HCT116 (cell line): ENCODE data around the gene JOSD1.

Source experiments
- FOSL1 ChIP-seq: IDR thresholded peaks from 2 replicates; pipeline ENCODE4 v1.6.1; 2012; ENCODE audit warnings: low read depth
- JUND ChIP-seq: IDR thresholded peaks from 2 replicates; pipeline ENCODE4 v1.6.1; 2012
- POLR2A ChIP-seq: IDR thresholded peaks from 2 replicates; pipeline ENCODE4 v1.7.0; 2011; ENCODE audit warnings: borderline replicate concordance; ENCODE audit not compliant: insufficient read depth, insufficient read length; ENCODE audit errors: extremely low read depth
- POLR2AphosphoS5 ChIP-seq: IDR thresholded peaks from 2 replicates; pipeline ENCODE4 v1.6.1; 2011; ENCODE audit warnings: mild to moderate bottlenecking, low read depth, low read length, moderate library complexity
- RAD21 ChIP-seq: IDR thresholded peaks from 2 replicates; pipeline ENCODE4 v1.6.1; 2012; ENCODE audit warnings: low read depth, mild to moderate bottlenecking
- SIN3A ChIP-seq: IDR thresholded peaks from 2 replicates; pipeline ENCODE4 v1.6.1; 2012; ENCODE audit warnings: low read depth
- SP1 ChIP-seq: IDR thresholded peaks from 2 replicates; pipeline ENCODE4 v1.6.1; 2012; ENCODE audit warnings: low read depth
- SRF ChIP-seq: IDR thresholded peaks from 2 replicates; pipeline ENCODE4 v1.6.1; 2012; ENCODE audit warnings: low read depth
- ZFX ChIP-seq: fragments of 450-650 bp; IDR thresholded peaks from 2 replicates; pipeline ENCODE4 v1.6.1; 2017
- ZNF274 ChIP-seq: fragments of 200-500 bp; sonication (Bioruptor generic); IDR thresholded peaks from 2 replicates; pipeline ENCODE4 v1.6.1; 2014; ENCODE audit warnings: mild to moderate bottlenecking, low read depth, low read length, inconsistent platforms
- TF ChIP-seq, protein P1 (sequence below), 3 experiments: fragments of 200-600 bp in 1 of 3; sonication (generic) in 1 of 3; IDR thresholded peaks in 2 of 3; conservative IDR thresholded peaks in 1 of 3; 2 replicates each; pipeline ENCODE4 v1.5.1; 2012 to 2017; ENCODE audit warnings: low read depth in 2 of 3, low read length in 2 of 3, antibody characterized with exemption in 1 of 3, borderline replicate concordance in 1 of 3, control low read depth in 1 of 3, mild to moderate bottlenecking in 1 of 3, mixed read lengths in 1 of 3, mixed run types in 1 of 3, moderate library complexity in 1 of 3; ENCODE audit not compliant: insufficient read depth in 1 of 3
- TF ChIP-seq, protein P2 (sequence below): IDR thresholded peaks from 2 replicates; pipeline ENCODE4 v1.6.1; 2012
- TF ChIP-seq, protein P3 (sequence below): IDR thresholded peaks from 2 replicates; pipeline ENCODE4 v1.6.1; 2012
- TF ChIP-seq, protein P4 (sequence below): IDR thresholded peaks from 2 replicates; pipeline ENCODE4 v1.6.1; 2012; ENCODE audit warnings: low read depth

DNA sequence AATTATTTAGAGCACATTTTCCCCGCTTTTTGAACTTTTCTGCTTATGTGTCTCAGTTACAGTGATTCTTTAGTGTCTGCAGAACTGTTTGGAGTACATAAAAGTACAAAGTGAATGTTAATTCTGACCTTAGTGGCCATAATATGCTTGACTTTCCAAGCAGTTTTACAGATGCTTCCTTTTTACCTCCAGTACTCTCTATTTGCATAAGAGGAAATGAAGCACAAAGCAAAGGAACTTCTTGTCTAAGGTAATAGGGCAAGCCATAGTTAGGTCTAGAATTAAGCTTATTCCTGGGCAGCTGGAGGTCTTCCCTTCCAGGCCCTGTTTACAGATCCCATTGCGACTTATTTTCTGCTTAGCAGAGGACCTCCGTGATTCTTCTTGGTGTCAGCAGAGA, 8.6 kb upstream of the JOSD1 start:
- TF ChIP-seq, protein P1, sequence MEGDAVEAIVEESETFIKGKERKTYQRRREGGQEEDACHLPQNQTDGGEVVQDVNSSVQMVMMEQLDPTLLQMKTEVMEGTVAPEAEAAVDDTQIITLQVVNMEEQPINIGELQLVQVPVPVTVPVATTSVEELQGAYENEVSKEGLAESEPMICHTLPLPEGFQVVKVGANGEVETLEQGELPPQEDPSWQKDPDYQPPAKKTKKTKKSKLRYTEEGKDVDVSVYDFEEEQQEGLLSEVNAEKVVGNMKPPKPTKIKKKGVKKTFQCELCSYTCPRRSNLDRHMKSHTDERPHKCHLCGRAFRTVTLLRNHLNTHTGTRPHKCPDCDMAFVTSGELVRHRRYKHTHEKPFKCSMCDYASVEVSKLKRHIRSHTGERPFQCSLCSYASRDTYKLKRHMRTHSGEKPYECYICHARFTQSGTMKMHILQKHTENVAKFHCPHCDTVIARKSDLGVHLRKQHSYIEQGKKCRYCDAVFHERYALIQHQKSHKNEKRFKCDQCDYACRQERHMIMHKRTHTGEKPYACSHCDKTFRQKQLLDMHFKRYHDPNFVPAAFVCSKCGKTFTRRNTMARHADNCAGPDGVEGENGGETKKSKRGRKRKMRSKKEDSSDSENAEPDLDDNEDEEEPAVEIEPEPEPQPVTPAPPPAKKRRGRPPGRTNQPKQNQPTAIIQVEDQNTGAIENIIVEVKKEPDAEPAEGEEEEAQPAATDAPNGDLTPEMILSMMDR (IDR thresholded peaks at IDR 0.05 in 2 of 3, conservative IDR thresholded peaks at IDR 0.05 in 1 of 3; ENCODE audit: borderline replicate concordance in 1 of 3, insufficient read depth in 1 of 3, low read depth in 2 of 3, low read length in 2 of 3): no peak
- no peak for TF ChIP-seq POLR2A
- TF ChIP-seq RAD21: no peak
- no peak for TF ChIP-seq ZNF274
- TF ChIP-seq SIN3A: no peak
- TF ChIP-seq JUND: no peak
- no peak for TF ChIP-seq SRF
- TF ChIP-seq, protein P2, sequence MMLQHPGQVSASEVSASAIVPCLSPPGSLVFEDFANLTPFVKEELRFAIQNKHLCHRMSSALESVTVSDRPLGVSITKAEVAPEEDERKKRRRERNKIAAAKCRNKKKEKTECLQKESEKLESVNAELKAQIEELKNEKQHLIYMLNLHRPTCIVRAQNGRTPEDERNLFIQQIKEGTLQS: no peak
- TF ChIP-seq, protein P3, sequence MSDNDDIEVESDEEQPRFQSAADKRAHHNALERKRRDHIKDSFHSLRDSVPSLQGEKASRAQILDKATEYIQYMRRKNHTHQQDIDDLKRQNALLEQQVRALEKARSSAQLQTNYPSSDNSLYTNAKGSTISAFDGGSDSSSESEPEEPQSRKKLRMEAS: no peak
- TF ChIP-seq SP1: no peak
- no peak for TF ChIP-seq POLR2AphosphoS5
- TF ChIP-seq FOSL1: no peak
- TF ChIP-seq, protein P4, sequence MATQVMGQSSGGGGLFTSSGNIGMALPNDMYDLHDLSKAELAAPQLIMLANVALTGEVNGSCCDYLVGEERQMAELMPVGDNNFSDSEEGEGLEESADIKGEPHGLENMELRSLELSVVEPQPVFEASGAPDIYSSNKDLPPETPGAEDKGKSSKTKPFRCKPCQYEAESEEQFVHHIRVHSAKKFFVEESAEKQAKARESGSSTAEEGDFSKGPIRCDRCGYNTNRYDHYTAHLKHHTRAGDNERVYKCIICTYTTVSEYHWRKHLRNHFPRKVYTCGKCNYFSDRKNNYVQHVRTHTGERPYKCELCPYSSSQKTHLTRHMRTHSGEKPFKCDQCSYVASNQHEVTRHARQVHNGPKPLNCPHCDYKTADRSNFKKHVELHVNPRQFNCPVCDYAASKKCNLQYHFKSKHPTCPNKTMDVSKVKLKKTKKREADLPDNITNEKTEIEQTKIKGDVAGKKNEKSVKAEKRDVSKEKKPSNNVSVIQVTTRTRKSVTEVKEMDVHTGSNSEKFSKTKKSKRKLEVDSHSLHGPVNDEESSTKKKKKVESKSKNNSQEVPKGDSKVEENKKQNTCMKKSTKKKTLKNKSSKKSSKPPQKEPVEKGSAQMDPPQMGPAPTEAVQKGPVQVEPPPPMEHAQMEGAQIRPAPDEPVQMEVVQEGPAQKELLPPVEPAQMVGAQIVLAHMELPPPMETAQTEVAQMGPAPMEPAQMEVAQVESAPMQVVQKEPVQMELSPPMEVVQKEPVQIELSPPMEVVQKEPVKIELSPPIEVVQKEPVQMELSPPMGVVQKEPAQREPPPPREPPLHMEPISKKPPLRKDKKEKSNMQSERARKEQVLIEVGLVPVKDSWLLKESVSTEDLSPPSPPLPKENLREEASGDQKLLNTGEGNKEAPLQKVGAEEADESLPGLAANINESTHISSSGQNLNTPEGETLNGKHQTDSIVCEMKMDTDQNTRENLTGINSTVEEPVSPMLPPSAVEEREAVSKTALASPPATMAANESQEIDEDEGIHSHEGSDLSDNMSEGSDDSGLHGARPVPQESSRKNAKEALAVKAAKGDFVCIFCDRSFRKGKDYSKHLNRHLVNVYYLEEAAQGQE: no peak
- TF ChIP-seq ZFX: no peak
